ENCODE data around the gene BRPF3.

Gene BRPF3

GRCh38 chr6:36229223-36229622, 32.7 kb downstream of the BRPF3 start:
- no peak for DNase-seq (ENCODE audit: low read depth, low spot score)

GRCh38 chr6:36230371-36230770, 33.8 kb downstream of the BRPF3 start:
- no peak for DNase-seq (ENCODE audit: low read depth, low spot score)

GRCh38 chr6:36232172-36232571, 35.6 kb downstream of the BRPF3 start:
- no peak for DNase-seq (ENCODE audit: low read depth, low spot score)

GRCh38 chr6:36235309-36235708, 38.8 kb downstream of the BRPF3 start:
- DNase-seq (ENCODE audit: low read depth, low spot score): no peak

- DNase-seq (ENCODE audit: low read depth, low spot score): no peak
Measured at GRCh38 chr6:36235862-36236261, 39.3 kb downstream of the BRPF3 start.

GRCh38 chr6:36239774-36240173, 43.2 kb downstream of the BRPF3 start:
- DNase-seq (ENCODE audit: low read depth, low spot score): no peak

- no peak for DNase-seq (ENCODE audit: low read depth, low spot score)
Measured at GRCh38 chr6:36241728-36242127, 45.2 kb downstream of the BRPF3 start.

- no peak for DNase-seq (ENCODE audit: low read depth, low spot score)
Measured at GRCh38 chr6:36242161-36242560, 45.6 kb downstream of the BRPF3 start.

GRCh38 chr6:36242626-36243025, 46.1 kb downstream of the BRPF3 start:
- no peak for DNase-seq (ENCODE audit: low read depth, low spot score)

- no peak for DNase-seq (ENCODE audit: low read depth, low spot score)
Measured at GRCh38 chr6:36243562-36244212, 47.1 kb downstream of the BRPF3 start.

- DNase-seq (ENCODE audit: low read depth, low spot score): no peak
Measured at GRCh38 chr6:36244641-36245280, 48.2 kb downstream of the BRPF3 start.

- DNase-seq (ENCODE audit: low read depth, low spot score): no peak
Measured at GRCh38 chr6:36245572-36246061, 49.1 kb downstream of the BRPF3 start.

GRCh38 chr6:36246506-36247268, 50.1 kb downstream of the BRPF3 start:
- no peak for DNase-seq (ENCODE audit: low read depth, low spot score)

- no peak for DNase-seq (ENCODE audit: low read depth, low spot score)
Measured at GRCh38 chr6:36247693-36248092, 51.1 kb downstream of the BRPF3 start.

- DNase-seq (ENCODE audit: low read depth, low spot score): no peak
Measured at GRCh38 chr6:36248980-36249379, 52.4 kb downstream of the BRPF3 start.

- DNase-seq (ENCODE audit: low read depth, low spot score): no peak
Measured at GRCh38 chr6:36249536-36249935, 53.0 kb downstream of the BRPF3 start.

GRCh38 chr6:36252005-36252404, 55.5 kb downstream of the BRPF3 start:
- no peak for DNase-seq (ENCODE audit: low read depth, low spot score)

- no peak for DNase-seq (ENCODE audit: low read depth, low spot score)
Measured at GRCh38 chr6:36263390-36264000, 67.0 kb downstream of the BRPF3 start.

GRCh38 chr6:36265744-36266143, 69.2 kb downstream of the BRPF3 start:
- no peak for DNase-seq (ENCODE audit: low read depth, low spot score)

GRCh38 chr6:36266913-36267644, 70.5 kb downstream of the BRPF3 start:
- DNase-seq (ENCODE audit: low read depth, low spot score): no peak

GRCh38 chr6:36267731-36268477, 71.4 kb downstream of the BRPF3 start:
- DNase-seq (ENCODE audit: low read depth, low spot score): no peak

All from brain pericyte (primary cell).